CD4-positive, alpha-beta T cell (primary cell): ENCODE results near the gene MAP3K4. TPM values are rescaled to one million over a fixed set of nuclear protein-coding genes. Genes with fewer than 3 reads are reported as not detected.

Source experiments
- ATAC-seq: fragments of 200-7000 bp; cut with Tn5 transposase; one replicate; pipeline ENCODE4 v1.10.0; 2022; ENCODE audit warnings: mild to moderate bottlenecking; ENCODE audit not compliant: poor library complexity
- CTCF ChIA-PET: fragments of 350-600 bp; sonication (Branson Sonifier 250); formaldehyde crosslinking; loops from one replicate; lab custom pipeline; 2021; ENCODE audit warnings: antibody characterized with exemption, inconsistent platforms; lab: Charles Lee
- POLR2A ChIA-PET: fragments of 350-600 bp; sonication (Branson Sonifier 250); formaldehyde crosslinking; loops from one replicate; lab custom pipeline; 2021; ENCODE audit warnings: antibody characterized with exemption, inconsistent platforms; lab: Charles Lee
- DNase-seq, 14 experiments: peaks; one replicate each; pipeline ENCODE4 v3.0.0-alpha.2; 2013 to 2020; ENCODE audit warnings: mixed read lengths in 2 of 14
- H3K27ac ChIP-seq, 2 donors: one replicate each; pipeline versions ENCODE4 v1.5.1 to v1.7.0; 2013; ENCODE audit warnings: low read length in 2 of 2, low read depth in 1 of 2, mild to moderate bottlenecking in 1 of 2
- H3K27me3 ChIP-seq, 2 experiments: 1 replicate in 1 of 2; 2 replicates in 1 of 2; pipeline versions ENCODE4 v1.6.1 to v1.7.0; 2013; ENCODE audit warnings: low read length in 2 of 2, control low read depth in 1 of 2, mild to moderate bottlenecking in 1 of 2, moderate library complexity in 1 of 2; ENCODE audit not compliant: insufficient read depth in 2 of 2, control insufficient read depth in 1 of 2
- H3K36me3 ChIP-seq: one replicate; pipeline ENCODE4 v1.6.1; 2013; ENCODE audit warnings: low read length, control low read depth; ENCODE audit not compliant: insufficient read depth
- H3K4me1 ChIP-seq: one replicate; pipeline ENCODE4 v1.6.1; 2013; ENCODE audit warnings: low read length, control low read depth; ENCODE audit not compliant: insufficient read depth
- H3K4me3 ChIP-seq: one replicate; pipeline ENCODE4 v1.5.1; 2013; ENCODE audit warnings: mild to moderate bottlenecking, low read length, moderate library complexity
- H3K9me3 ChIP-seq, 2 experiments: 1 replicate in 1 of 2; 2 replicates in 1 of 2; pipeline versions ENCODE4 v1.6.1 to v1.7.0; 2013; ENCODE audit warnings: low read length in 2 of 2, mild to moderate bottlenecking in 2 of 2, control low read depth in 1 of 2, moderate library complexity in 1 of 2; ENCODE audit not compliant: control insufficient read depth in 1 of 2, insufficient read depth in 1 of 2
- H3K27ac Mint-ChIP-seq: one replicate; pipeline ENCODE4 v1.8.0; 2020; ENCODE audit warnings: mixed read lengths
- H3K27me3 Mint-ChIP-seq: one replicate; pipeline ENCODE4 v1.8.0; 2021; ENCODE audit warnings: mixed read lengths
- H3K36me3 Mint-ChIP-seq: one replicate; pipeline ENCODE4 v1.8.0; 2021; ENCODE audit warnings: low read depth, mixed read lengths
- H3K4me1 Mint-ChIP-seq: one replicate; pipeline ENCODE4 v1.8.0; 2021; ENCODE audit warnings: low read depth, mixed read lengths
- H3K4me3 Mint-ChIP-seq: one replicate; pipeline ENCODE4 v1.8.0; 2020; ENCODE audit warnings: mild to moderate bottlenecking, mixed read lengths
- H3K9me3 Mint-ChIP-seq: one replicate; pipeline ENCODE4 v1.8.0; 2020; ENCODE audit warnings: mixed read lengths
- CTCF ChIP-seq: fragments of 200-600 bp; IDR thresholded peaks from one replicate; pipeline ENCODE4 v1.8.0; 2022; ENCODE audit warnings: antibody characterized with exemption, mild to moderate bottlenecking
- intact Hi-C, 2 experiments: fragments of 100-400 bp; cut with DNase I in 1 of 2; cut with micrococcal nuclease in 1 of 2; formaldehyde crosslinking; loops; one replicate each; pipeline versions ENCODE4 v1.15.1 to v1.9.0; 2023 to 2025; cut with DNase I, micrococcal nuclease
- total RNA-seq, 174 experiments: library from RNA in 2 of 174; stranded (reverse) in 2 of 174; gene quantifications; one replicate each; pipeline ENCODE4 v1.2.3 and lab custom pipeline; 2021 to 2026

The MAP3K4 gene
- total RNA-seq, 2 experiments from 2014 or later = 75.5 to 80.3 TPM

- peaks cover 43% of the 10 kb centered on the region for H3K36me3 Mint-ChIP-seq
- no peak overlapping the region for H3K4me3 Mint-ChIP-seq
- peak overlapping the region; percentile 34 for H3K27ac Mint-ChIP-seq
- H3K4me1 Mint-ChIP-seq = peaks cover 18% of the 10 kb centered on the region
- Histone ChIP-seq H3K36me3 (no peaks in the 10 kb centered on the region), H3K27ac (no peak overlapping the region), H3K27me3 (no peaks in the 10 kb centered on the region), H3K4me3 (no peak overlapping the region), H3K9me3 (peaks cover 0 to 3% of the 10 kb centered on the region in 2 experiments), H3K4me1 (no peaks in the 10 kb centered on the region)
- POLR2A ChIA-PET = interaction anchor here (1.5 kb wide), 1 partner anchor 19 kb away, joined by 6 read pairs; no protein-coding TSS in a partner anchor
- intact Hi-C loops = no loop called here
- CTCF ChIA-PET = interaction anchor here (0.7 to 1.0 kb wide), 2 partner anchors 12 to 41 kb away, joined by 3 read pairs; no protein-coding TSS in a partner anchor
- DNase-seq = no peak
- no peaks in the 10 kb centered on the region for H3K27me3 Mint-ChIP-seq
- no peaks in the 10 kb centered on the region for H3K9me3 Mint-ChIP-seq
- TF ChIP-seq CTCF = no peak
- ATAC-seq = no peak
Observed at GRCh38 chr6:161057103-161058091, 65.8 kb downstream of the MAP3K4 start.

GRCh38 chr6:161058741-161059140, 67.2 kb downstream of the MAP3K4 start:
- POLR2A ChIA-PET = no interaction called here
- H3K4me3 ChIP-seq = no peak overlapping the region
- no peaks in the 10 kb centered on the region for H3K27me3 ChIP-seq
- Mint-ChIP-seq H3K27ac (no peak overlapping the region), H3K36me3 (peaks cover 36% of the 10 kb centered on the region), H3K9me3 (no peaks in the 10 kb centered on the region), H3K4me3 (no peak overlapping the region), H3K27me3 (no peaks in the 10 kb centered on the region), H3K4me1 (peaks cover 20% of the 10 kb centered on the region)
- no peaks in the 10 kb centered on the region for H3K36me3 ChIP-seq
- peaks cover 0 to 3% of the 10 kb centered on the region in 2 experiments for H3K9me3 ChIP-seq
- DNase-seq = no peak
- no peaks in the 10 kb centered on the region for H3K4me1 ChIP-seq
- CTCF ChIA-PET = no interaction called here
- ATAC-seq = no peak
- no peak for TF ChIP-seq CTCF
- intact Hi-C loops = no loop called here
- no peak overlapping the region for H3K27ac ChIP-seq

- DNase-seq = no peak
- H3K27ac Mint-ChIP-seq = no peak overlapping the region
- peaks cover 29% of the 10 kb centered on the region for H3K4me1 Mint-ChIP-seq
Observed at GRCh38 chr6:161061576-161061975, 70.0 kb downstream of the MAP3K4 start.

More at GRCh38 chr6:161061576-161061975, 70.0 kb downstream of the MAP3K4 start:
- intact Hi-C loops = no loop called here
- no peak for TF ChIP-seq CTCF
- Histone ChIP-seq H3K27me3 (no peaks in the 10 kb centered on the region), H3K27ac (no peak overlapping the region), H3K4me1 (peaks cover 5% of the 10 kb centered on the region), H3K9me3 (peaks cover 0 to 3% of the 10 kb centered on the region in 2 experiments), H3K36me3 (peaks cover 3% of the 10 kb centered on the region), H3K4me3 (no peak overlapping the region)
- Mint-ChIP-seq H3K9me3 (no peaks in the 10 kb centered on the region), H3K36me3 (peaks cover 41% of the 10 kb centered on the region), H3K4me3 (no peak overlapping the region), H3K27me3 (no peaks in the 10 kb centered on the region)
- CTCF ChIA-PET = no interaction called here
- ATAC-seq = no peak
- POLR2A ChIA-PET = interaction anchor here (1.5 kb wide), 1 partner anchor 15 kb away, joined by 3 read pairs; no protein-coding TSS in a partner anchor
